Neural cell (in vitro differentiated cells): ENCODE measurements around the gene AMY1A. TPM values are rescaled to one million over a fixed set of nuclear protein-coding genes. Genes with fewer than 3 reads are reported as not detected.
"Not testable (repeated sequence)": the region's sequence is repeated elsewhere in the genome, so short reads cannot be mapped to it uniquely, and the experiment has no call there.

ENCODE experiments used
- H2AFZ ChIP-seq: fragments of 200-600, 300-800 bp; sonication (generic), shearing (Covaris generic); 2 replicates; pipeline ENCODE4 v1.6.0; 2014; ENCODE audit warnings: low read depth, mild to moderate bottlenecking, antibody characterized with exemption, low read length, moderate library complexity
- H3F3A ChIP-seq: fragments of 200-600 bp; shearing (Covaris generic); 2 replicates; pipeline ENCODE4 v1.6.1; 2016; ENCODE audit warnings: mild to moderate bottlenecking, moderate library complexity, mixed read lengths, antibody characterized with exemption, low read length; ENCODE audit not compliant: insufficient read depth, poor library complexity, severe bottlenecking
- H3K27ac ChIP-seq: fragments of 200-600, 300-800 bp; sonication (generic), shearing (Covaris generic); 2 replicates; pipeline ENCODE4 v1.5.1; 2014; ENCODE audit warnings: mild to moderate bottlenecking, low read length, moderate library complexity
- H3K27me3 ChIP-seq: fragments of 300-800, 200-600 bp; sonication (generic), shearing (Covaris generic); 2 replicates; pipeline ENCODE4 v1.6.0; 2014; ENCODE audit warnings: mild to moderate bottlenecking, low read depth, low read length, moderate library complexity; ENCODE audit not compliant: insufficient read depth
- H3K36me3 ChIP-seq: fragments of 300-800, 200-600 bp; sonication (generic), shearing (Covaris generic); 2 replicates; pipeline ENCODE4 v1.5.1; 2014; ENCODE audit warnings: mild to moderate bottlenecking, antibody characterized with exemption, low read length, moderate library complexity; ENCODE audit not compliant: insufficient read depth
- H3K4me2 ChIP-seq: fragments of 300-800, 200-600 bp; sonication (generic), shearing (Covaris generic); 2 replicates; pipeline ENCODE4 v1.6.0; 2014; ENCODE audit warnings: mild to moderate bottlenecking, low read length
- H3K4me3 ChIP-seq: fragments of 300-800, 200-600 bp; sonication (generic), shearing (Covaris generic); 2 replicates; pipeline ENCODE4 v1.5.1; 2014; ENCODE audit warnings: mild to moderate bottlenecking, low read length, moderate library complexity
- H3K79me2 ChIP-seq: fragments of 200-600 bp; shearing (Covaris generic); replicated peaks from 2 replicates; pipeline ENCODE4 v1.6.0; 2014; ENCODE audit warnings: mild to moderate bottlenecking, low read length, moderate library complexity; ENCODE audit not compliant: insufficient read depth
- H3K9ac ChIP-seq: fragments of 300-800, 200-600 bp; sonication (generic), shearing (Covaris generic); 2 replicates; pipeline ENCODE4 v1.6.1; 2016; ENCODE audit warnings: mild to moderate bottlenecking, low read length, mixed read lengths
- H3K9me2 ChIP-seq: fragments of 200-600 bp; shearing (Covaris generic); 2 replicates; pipeline ENCODE4 v1.6.1; 2016; ENCODE audit warnings: mild to moderate bottlenecking, low read length, mixed read lengths; ENCODE audit not compliant: insufficient read depth
- H3K9me3 ChIP-seq: fragments of 200-600, 300-800 bp; sonication (generic), shearing (Covaris generic); 2 replicates; pipeline ENCODE4 v1.6.1; 2016; ENCODE audit warnings: mild to moderate bottlenecking, mixed run types, low read length, moderate library complexity, mixed read lengths
- H4K20me1 ChIP-seq: fragments of 200-600 bp; shearing (Covaris generic); 2 replicates; pipeline ENCODE4 v1.6.1; 2016; ENCODE audit warnings: mild to moderate bottlenecking, mixed run types; ENCODE audit not compliant: insufficient read depth
- polyA plus RNA-seq: library from polyadenylated mRNA; depleted of rRNA; stranded (reverse); fragments of >200 nt; gene quantifications from 2 replicates; pipeline ENCODE4 v1.2.3, GENCODE V29; 2014
- small RNA-seq, 3 experiments: library from RNA; depleted of rRNA; stranded (forward); fragments of <200 nt; gene quantifications; one replicate each; pipeline ENCODE3, GENCODE V24; 2012

The AMY1A gene
- polyA plus RNA-seq, 1 donor from 2014 or later, result not detected

GRCh38 chr1:103701256-103701655, 45.7 kb downstream of the AMY1A start:
- not testable (repeated sequence) for H3K27ac ChIP-seq, H3K4me2 ChIP-seq, H3K36me3 ChIP-seq, H3F3A ChIP-seq, H3K27me3 ChIP-seq, H3K9me2 ChIP-seq, H2AFZ ChIP-seq, H4K20me1 ChIP-seq, H3K4me3 ChIP-seq, H3K9me3 ChIP-seq, H3K9ac ChIP-seq, H3K79me2 ChIP-seq

- not testable (repeated sequence) for H3K27me3 ChIP-seq, H3K4me3 ChIP-seq, H3K79me2 ChIP-seq, H3F3A ChIP-seq, H3K9ac ChIP-seq, H3K27ac ChIP-seq, H3K9me3 ChIP-seq, H4K20me1 ChIP-seq, H3K9me2 ChIP-seq, H2AFZ ChIP-seq, H3K36me3 ChIP-seq, H3K4me2 ChIP-seq
Measured at GRCh38 chr1:103707670-103708069, 52.1 kb downstream of the AMY1A start.

GRCh38 chr1:103710381-103710780, 54.8 kb downstream of the AMY1A start:
- not testable (repeated sequence) for H3K79me2 ChIP-seq, H2AFZ ChIP-seq, H3K4me2 ChIP-seq, H3K9ac ChIP-seq, H3K9me2 ChIP-seq, H4K20me1 ChIP-seq, H3K27ac ChIP-seq, H3K27me3 ChIP-seq, H3K9me3 ChIP-seq, H3F3A ChIP-seq, H3K36me3 ChIP-seq, H3K4me3 ChIP-seq

Small RNAs within 50 kb of the gene (small RNA-seq; reads per million reads assigned to genes)
- 0 reads per million in 3 experiments for gene AC105272.1

Other genes starting within 250 kb of the AMY1A start
- gene RNPC3, start 130.1 kb upstream of the AMY1A start, polyA plus RNA-seq, result 49.8 and 61.0 TPM in 2 replicates
- 48.1 and 51.3 TPM in 2 replicates for gene AMY2B, start 84.2 kb upstream of the AMY1A start, polyA plus RNA-seq
- gene AMY2A, start 38.3 kb upstream of the AMY1A start, polyA plus RNA-seq, result 1.3 TPM in 1 of 2 replicates, not detected in the other
- gene AMY1B, start 40.5 kb downstream of the AMY1A start, polyA plus RNA-seq, result not detected in 2 replicates
- not detected in 2 replicates for gene AMY1C, start 94.1 kb downstream of the AMY1A start, polyA plus RNA-seq